AG09309 (cell line): ENCODE measurements around the gene CD180.

ENCODE experiments used
- DNase-seq: peaks from one replicate; pipeline ENCODE4 v3.0.0-alpha.2; 2010; ENCODE audit warnings: low read depth
- H3K4me3 ChIP-seq: 2 replicates; pipeline ENCODE4 v1.5.1; 2011; ENCODE audit warnings: mild to moderate bottlenecking, low read depth, low read length, moderate library complexity; ENCODE audit not compliant: control insufficient read depth
- TF ChIP-seq, protein P1 (sequence below): IDR thresholded peaks from 2 replicates; pipeline ENCODE4 v1.5.1; 2011; ENCODE audit warnings: mild to moderate bottlenecking, low read depth, low read length, inconsistent platforms; ENCODE audit not compliant: insufficient read depth, control insufficient read depth; ENCODE audit errors: missing control alignments

The CD180 gene

DNA sequence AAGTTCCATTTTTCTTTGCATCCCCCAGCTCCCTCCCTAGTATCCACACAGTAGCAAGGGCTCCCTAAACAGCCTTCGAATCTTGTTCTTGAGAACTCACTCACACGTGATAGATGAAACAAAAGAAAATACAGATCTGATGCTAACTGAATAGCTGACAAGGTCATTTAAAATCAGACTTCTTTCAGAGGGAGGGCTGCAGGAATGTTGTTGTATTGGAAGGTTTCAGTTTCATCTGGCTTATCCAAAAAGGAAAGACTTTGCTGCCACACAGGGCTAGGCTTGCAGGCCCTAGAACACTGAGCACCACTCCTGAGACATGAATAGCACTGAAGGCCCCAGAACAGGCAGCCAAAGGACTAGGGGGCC lies 3.2 kb downstream of the CD180 start:
- TF ChIP-seq, protein P1, sequence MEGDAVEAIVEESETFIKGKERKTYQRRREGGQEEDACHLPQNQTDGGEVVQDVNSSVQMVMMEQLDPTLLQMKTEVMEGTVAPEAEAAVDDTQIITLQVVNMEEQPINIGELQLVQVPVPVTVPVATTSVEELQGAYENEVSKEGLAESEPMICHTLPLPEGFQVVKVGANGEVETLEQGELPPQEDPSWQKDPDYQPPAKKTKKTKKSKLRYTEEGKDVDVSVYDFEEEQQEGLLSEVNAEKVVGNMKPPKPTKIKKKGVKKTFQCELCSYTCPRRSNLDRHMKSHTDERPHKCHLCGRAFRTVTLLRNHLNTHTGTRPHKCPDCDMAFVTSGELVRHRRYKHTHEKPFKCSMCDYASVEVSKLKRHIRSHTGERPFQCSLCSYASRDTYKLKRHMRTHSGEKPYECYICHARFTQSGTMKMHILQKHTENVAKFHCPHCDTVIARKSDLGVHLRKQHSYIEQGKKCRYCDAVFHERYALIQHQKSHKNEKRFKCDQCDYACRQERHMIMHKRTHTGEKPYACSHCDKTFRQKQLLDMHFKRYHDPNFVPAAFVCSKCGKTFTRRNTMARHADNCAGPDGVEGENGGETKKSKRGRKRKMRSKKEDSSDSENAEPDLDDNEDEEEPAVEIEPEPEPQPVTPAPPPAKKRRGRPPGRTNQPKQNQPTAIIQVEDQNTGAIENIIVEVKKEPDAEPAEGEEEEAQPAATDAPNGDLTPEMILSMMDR = no peak
- H3K4me3 ChIP-seq = no peak overlapping the region

DNA sequence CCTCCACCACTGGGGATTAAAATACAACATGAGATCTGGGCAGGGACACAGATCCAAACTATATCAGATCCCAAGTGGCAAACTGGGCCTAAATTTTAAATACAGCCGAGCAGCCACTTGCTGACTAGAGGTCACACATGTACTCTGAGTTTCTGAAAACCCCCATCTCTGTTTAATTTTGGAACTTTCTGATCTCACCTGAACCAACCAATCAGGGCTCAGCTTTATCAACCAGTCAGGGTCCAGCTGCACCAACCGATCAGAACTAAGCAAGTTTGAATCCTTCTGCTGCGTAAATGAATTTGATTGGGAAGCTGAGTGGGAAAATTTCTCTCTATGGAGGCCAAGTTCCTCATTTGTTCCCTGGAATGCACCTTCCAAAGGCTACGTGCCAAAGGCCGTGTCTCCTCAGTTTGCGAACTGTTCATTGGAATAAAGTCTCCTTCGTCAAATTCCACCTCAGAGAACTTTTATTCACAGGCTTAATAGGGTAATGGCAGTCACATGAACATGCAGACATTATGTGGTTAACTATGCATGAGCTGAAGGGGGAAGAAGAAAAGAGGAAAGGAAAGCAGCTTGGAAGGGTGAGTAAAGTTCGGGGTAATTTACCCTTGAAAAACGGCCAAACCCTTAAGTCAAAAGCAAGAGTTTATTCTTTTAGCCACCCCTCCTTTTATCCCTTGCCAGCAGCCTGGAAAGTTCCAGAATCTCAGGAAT lies 3.7 kb downstream of the CD180 start:
- DNase-seq = no peak
- TF ChIP-seq, protein P1 = no peak
- H3K4me3 ChIP-seq = no peak overlapping the region

More for the DNA sequence above, 3.2 kb downstream of the CD180 start:
- no peak for DNase-seq

DNA sequence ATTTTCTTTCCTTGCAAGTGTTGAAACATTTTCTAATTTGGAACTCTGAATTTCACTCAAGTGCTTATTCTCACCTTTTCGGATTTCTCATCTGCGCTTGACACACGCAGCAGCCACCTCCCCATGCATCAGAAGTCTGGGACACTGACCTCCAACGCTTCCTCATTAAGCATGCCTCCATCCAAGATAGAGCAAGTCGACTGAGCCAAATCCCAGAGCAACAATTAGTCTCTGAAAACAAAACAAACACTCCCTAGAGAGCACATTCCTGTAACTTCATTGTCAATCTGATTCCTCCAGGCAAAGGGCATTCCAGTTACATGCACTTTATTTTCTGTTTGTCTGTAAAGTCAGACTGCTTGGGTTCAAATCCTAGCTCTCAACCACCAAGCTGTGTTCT lies 5.7 kb downstream of the CD180 start:
- H3K4me3 ChIP-seq = no peak overlapping the region
- no peak for DNase-seq
- TF ChIP-seq, protein P1 = no peak

DNA sequence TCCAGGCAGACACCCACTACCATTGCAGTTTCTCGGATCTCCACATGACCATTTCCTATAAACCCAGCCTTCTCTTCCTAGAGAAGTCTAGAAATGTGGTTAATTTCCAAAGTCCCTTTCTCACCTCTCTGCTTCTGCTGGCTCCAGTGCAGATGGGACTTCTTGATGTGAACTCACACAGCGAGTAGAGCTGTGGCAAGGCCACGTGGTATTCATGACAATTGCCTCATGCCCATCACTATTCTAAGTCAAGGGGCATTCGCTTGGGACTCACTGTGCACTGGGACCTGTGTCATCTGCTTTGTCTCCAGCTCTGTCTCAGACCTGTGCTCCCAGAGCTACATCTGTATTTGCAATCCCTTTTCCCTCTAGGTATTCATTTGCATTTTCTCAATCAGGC lies 6.2 kb downstream of the CD180 start:
- no peak overlapping the region for H3K4me3 ChIP-seq
- TF ChIP-seq, protein P1 = no peak
- no peak for DNase-seq

DNA sequence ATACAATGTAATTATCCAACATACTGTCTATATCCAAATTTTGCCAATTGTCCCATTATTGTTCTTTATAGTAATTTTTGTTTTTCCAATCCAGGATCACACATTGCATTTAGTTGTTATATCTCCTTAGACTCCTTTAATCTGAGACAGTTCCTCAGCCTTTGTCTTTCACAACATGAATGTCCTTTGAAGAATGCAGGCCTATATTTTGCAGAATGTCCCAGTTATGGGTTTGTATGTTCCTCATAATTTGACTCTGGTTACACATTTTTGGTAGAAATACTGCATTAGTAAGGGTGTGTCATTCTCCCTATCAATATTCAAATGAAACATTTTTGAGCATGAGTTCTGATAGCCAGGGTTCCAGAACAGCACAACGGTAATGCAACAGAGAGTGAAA lies 6.7 kb downstream of the CD180 start:
- no peak overlapping the region for H3K4me3 ChIP-seq
- TF ChIP-seq, protein P1 = no peak
- no peak for DNase-seq

DNA sequence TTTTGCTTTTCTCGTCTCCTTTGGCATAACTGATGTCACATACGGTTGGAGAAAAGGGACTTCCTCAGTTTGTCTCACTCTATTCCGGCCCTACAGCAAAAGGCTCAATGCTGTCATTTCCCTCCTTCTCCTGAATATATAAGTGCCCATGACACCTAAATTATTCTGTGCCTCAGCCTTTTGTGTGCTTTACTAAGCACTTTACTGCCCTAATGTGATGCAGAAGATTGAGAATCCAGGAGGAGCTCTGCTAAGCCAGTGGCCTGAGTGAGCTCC lies 7.6 kb downstream of the CD180 start:
- DNase-seq = no peak
- TF ChIP-seq, protein P1 = no peak
- no peak overlapping the region for H3K4me3 ChIP-seq

DNA sequence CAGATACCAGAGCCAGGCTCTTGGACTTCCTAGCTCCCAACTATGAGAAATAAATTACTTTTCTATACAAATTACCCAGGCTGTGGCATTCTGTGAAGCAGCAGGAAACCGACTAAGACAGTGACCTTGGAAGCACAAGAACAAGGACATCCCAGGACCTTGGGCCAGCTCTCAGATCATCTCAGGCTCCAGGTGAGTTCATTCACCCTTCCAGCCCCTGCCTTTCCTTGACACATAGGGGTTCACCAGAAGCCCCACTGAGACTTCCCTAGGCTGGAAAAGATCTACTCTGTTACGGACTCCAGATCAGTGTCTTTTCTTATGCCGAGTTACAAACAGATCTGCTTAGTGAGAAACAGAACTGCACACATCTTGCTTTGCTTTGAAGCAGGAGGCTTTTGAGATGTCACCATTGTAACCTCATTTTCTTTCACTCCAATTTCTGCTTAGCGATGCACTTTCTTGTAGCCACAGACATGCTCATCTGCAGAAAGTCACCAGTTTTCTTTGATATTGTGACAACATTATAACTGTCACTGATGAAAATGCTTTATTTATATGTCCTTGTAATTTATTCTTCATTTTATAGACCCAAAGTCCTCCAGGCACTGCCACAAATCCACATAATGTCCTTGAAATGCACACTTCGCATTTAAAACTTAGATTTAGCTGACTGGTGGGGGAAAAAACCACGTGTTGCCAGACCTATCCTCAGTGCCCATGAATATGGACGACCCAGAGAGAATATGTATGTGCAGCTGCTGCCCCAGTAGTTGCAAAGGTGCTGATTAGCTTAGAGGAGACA lies 8.1 kb downstream of the CD180 start:
- no peak for DNase-seq
- no peak overlapping the region for H3K4me3 ChIP-seq
- TF ChIP-seq, protein P1 = no peak
